CD4-positive, alpha-beta T cell (primary cell): ENCODE measurements around the gene ZNF492. TPM values are rescaled to one million over a fixed set of nuclear protein-coding genes. Genes with fewer than 3 reads are reported as not detected.

ENCODE experiments used
- ATAC-seq: fragments of 200-7000 bp; cut with Tn5 transposase; one replicate; pipeline ENCODE4 v1.10.0; 2022; ENCODE audit warnings: mild to moderate bottlenecking; ENCODE audit not compliant: poor library complexity
- CTCF ChIA-PET: fragments of 350-600 bp; sonication (Branson Sonifier 250); formaldehyde crosslinking; loops from one replicate; lab custom pipeline; 2021; ENCODE audit warnings: antibody characterized with exemption, inconsistent platforms; lab: Charles Lee
- POLR2A ChIA-PET: fragments of 350-600 bp; sonication (Branson Sonifier 250); formaldehyde crosslinking; loops from one replicate; lab custom pipeline; 2021; ENCODE audit warnings: antibody characterized with exemption, inconsistent platforms; lab: Charles Lee
- DNase-seq, 14 experiments: peaks; one replicate each; pipeline ENCODE4 v3.0.0-alpha.2; 2013 to 2020; ENCODE audit warnings: mixed read lengths in 2 of 14
- H3K27ac ChIP-seq, 2 donors: one replicate each; pipeline versions ENCODE4 v1.5.1 to v1.7.0; 2013; ENCODE audit warnings: low read length in 2 of 2, low read depth in 1 of 2, mild to moderate bottlenecking in 1 of 2
- H3K27me3 ChIP-seq, 2 experiments: 1 replicate in 1 of 2; 2 replicates in 1 of 2; pipeline versions ENCODE4 v1.6.1 to v1.7.0; 2013; ENCODE audit warnings: low read length in 2 of 2, control low read depth in 1 of 2, mild to moderate bottlenecking in 1 of 2, moderate library complexity in 1 of 2; ENCODE audit not compliant: insufficient read depth in 2 of 2, control insufficient read depth in 1 of 2
- H3K36me3 ChIP-seq: one replicate; pipeline ENCODE4 v1.6.1; 2013; ENCODE audit warnings: low read length, control low read depth; ENCODE audit not compliant: insufficient read depth
- H3K4me1 ChIP-seq: one replicate; pipeline ENCODE4 v1.6.1; 2013; ENCODE audit warnings: low read length, control low read depth; ENCODE audit not compliant: insufficient read depth
- H3K4me3 ChIP-seq: one replicate; pipeline ENCODE4 v1.5.1; 2013; ENCODE audit warnings: mild to moderate bottlenecking, low read length, moderate library complexity
- H3K9me3 ChIP-seq, 2 experiments: 1 replicate in 1 of 2; 2 replicates in 1 of 2; pipeline versions ENCODE4 v1.6.1 to v1.7.0; 2013; ENCODE audit warnings: low read length in 2 of 2, mild to moderate bottlenecking in 2 of 2, control low read depth in 1 of 2, moderate library complexity in 1 of 2; ENCODE audit not compliant: control insufficient read depth in 1 of 2, insufficient read depth in 1 of 2
- H3K27ac Mint-ChIP-seq: one replicate; pipeline ENCODE4 v1.8.0; 2020; ENCODE audit warnings: mixed read lengths
- H3K27me3 Mint-ChIP-seq: one replicate; pipeline ENCODE4 v1.8.0; 2021; ENCODE audit warnings: mixed read lengths
- H3K36me3 Mint-ChIP-seq: one replicate; pipeline ENCODE4 v1.8.0; 2021; ENCODE audit warnings: low read depth, mixed read lengths
- H3K4me1 Mint-ChIP-seq: one replicate; pipeline ENCODE4 v1.8.0; 2021; ENCODE audit warnings: low read depth, mixed read lengths
- H3K4me3 Mint-ChIP-seq: one replicate; pipeline ENCODE4 v1.8.0; 2020; ENCODE audit warnings: mild to moderate bottlenecking, mixed read lengths
- H3K9me3 Mint-ChIP-seq: one replicate; pipeline ENCODE4 v1.8.0; 2020; ENCODE audit warnings: mixed read lengths
- intact Hi-C, 2 experiments: fragments of 100-400 bp; cut with DNase I in 1 of 2; cut with micrococcal nuclease in 1 of 2; formaldehyde crosslinking; loops; one replicate each; pipeline versions ENCODE4 v1.15.1 to v1.9.0; 2023 to 2025; cut with DNase I, micrococcal nuclease
- total RNA-seq, 174 experiments: library from RNA in 2 of 174; stranded (reverse) in 2 of 174; gene quantifications; one replicate each; pipeline ENCODE4 v1.2.3 and lab custom pipeline; 2021 to 2026
- TF ChIP-seq, protein P1 (sequence below): fragments of 200-600 bp; IDR thresholded peaks from one replicate; pipeline ENCODE4 v1.8.0; 2022; ENCODE audit warnings: antibody characterized with exemption, mild to moderate bottlenecking

Gene ZNF492
- total RNA-seq, 2 experiments from 2014 or later = 1.1 to 1.2 TPM

DNA sequence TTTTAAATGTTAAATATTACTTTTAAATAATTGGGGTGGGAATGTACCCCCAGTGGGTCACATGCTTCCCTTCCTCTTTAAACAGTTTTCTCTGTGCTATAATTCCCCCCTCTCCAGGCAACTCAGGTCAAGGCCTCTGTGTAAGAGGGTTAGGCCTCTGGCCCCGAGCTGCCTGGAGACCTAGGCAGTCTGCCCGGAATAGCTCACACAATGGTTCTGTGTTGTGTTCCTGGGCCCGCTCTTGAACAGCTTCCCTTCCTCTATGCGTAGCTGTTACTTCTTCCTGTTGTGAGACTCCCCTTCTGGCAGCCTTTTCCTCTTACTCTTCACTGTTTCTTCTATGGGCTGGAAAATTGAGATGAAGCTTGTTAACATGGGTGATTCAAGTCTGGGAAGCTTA lies 14.8 kb upstream of the ZNF492 start:
- H3K36me3 Mint-ChIP-seq = no peaks in the 10 kb centered on the region
- Histone ChIP-seq H3K36me3 (no peaks in the 10 kb centered on the region), H3K4me3 (no peak overlapping the region), H3K4me1 (no peaks in the 10 kb centered on the region), H3K9me3 (peaks cover 0 to 70% of the 10 kb centered on the region in 2 experiments), H3K27me3 (peaks cover 3 to 4% of the 10 kb centered on the region in 2 experiments), H3K27ac (no peak overlapping the region)
- CTCF ChIA-PET = no interaction called here
- H3K4me1 Mint-ChIP-seq = no peaks in the 10 kb centered on the region
- H3K27ac Mint-ChIP-seq = no peak overlapping the region
- ATAC-seq = no peak
- TF ChIP-seq, protein P1, sequence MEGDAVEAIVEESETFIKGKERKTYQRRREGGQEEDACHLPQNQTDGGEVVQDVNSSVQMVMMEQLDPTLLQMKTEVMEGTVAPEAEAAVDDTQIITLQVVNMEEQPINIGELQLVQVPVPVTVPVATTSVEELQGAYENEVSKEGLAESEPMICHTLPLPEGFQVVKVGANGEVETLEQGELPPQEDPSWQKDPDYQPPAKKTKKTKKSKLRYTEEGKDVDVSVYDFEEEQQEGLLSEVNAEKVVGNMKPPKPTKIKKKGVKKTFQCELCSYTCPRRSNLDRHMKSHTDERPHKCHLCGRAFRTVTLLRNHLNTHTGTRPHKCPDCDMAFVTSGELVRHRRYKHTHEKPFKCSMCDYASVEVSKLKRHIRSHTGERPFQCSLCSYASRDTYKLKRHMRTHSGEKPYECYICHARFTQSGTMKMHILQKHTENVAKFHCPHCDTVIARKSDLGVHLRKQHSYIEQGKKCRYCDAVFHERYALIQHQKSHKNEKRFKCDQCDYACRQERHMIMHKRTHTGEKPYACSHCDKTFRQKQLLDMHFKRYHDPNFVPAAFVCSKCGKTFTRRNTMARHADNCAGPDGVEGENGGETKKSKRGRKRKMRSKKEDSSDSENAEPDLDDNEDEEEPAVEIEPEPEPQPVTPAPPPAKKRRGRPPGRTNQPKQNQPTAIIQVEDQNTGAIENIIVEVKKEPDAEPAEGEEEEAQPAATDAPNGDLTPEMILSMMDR = no peak
- no peak for DNase-seq
- intact Hi-C loops = no loop called here
- POLR2A ChIA-PET = interaction anchor here (1.1 kb wide), 1 partner anchor 14 kb away, joined by 3 read pairs; the partner anchor contains the start of gene ZNF492
- H3K4me3 Mint-ChIP-seq = no peak overlapping the region
- H3K9me3 Mint-ChIP-seq = no peaks in the 10 kb centered on the region
- H3K27me3 Mint-ChIP-seq = peaks cover 54% of the 10 kb centered on the region

DNA sequence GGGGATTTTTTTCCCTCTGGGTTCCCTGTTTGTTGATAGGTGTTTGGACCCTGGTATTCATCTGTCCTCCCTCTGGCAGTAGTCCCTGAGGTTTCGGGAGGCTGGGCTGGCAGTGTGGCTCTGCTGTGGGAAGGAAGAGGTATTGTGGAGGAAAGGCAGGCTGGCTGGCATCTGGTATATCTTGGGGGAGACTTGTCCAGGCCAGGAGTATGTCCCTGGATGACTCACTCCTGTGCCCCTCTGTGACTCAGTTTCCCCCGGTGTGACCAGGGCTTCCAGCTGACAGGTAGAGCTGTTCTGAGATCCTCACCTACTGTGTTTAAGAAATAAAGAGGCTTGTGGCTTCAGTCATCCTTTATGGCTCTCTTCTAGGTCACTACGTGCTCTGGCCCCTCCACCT lies 14.2 kb upstream of the ZNF492 start:
- no peaks in the 10 kb centered on the region for H3K4me1 ChIP-seq
- H3K4me3 ChIP-seq = no peak overlapping the region
- intact Hi-C loops = no loop called here
- H3K27ac ChIP-seq = no peak overlapping the region
- H3K4me3 Mint-ChIP-seq = no peak overlapping the region
- H3K27ac Mint-ChIP-seq = no peak overlapping the region
- ATAC-seq (no peak), DNase-seq (no peak)
- H3K9me3 Mint-ChIP-seq = no peaks in the 10 kb centered on the region
- peaks cover 3 to 4% of the 10 kb centered on the region in 2 experiments for H3K27me3 ChIP-seq
- H3K4me1 Mint-ChIP-seq = no peaks in the 10 kb centered on the region
- no peaks in the 10 kb centered on the region for H3K36me3 ChIP-seq
- CTCF ChIA-PET = no interaction called here
- POLR2A ChIA-PET = no interaction called here
- H3K36me3 Mint-ChIP-seq = no peaks in the 10 kb centered on the region
- TF ChIP-seq, protein P1 = no peak
- peaks cover 54% of the 10 kb centered on the region for H3K27me3 Mint-ChIP-seq
- H3K9me3 ChIP-seq = peaks cover 0 to 75% of the 10 kb centered on the region in 2 experiments

DNA sequence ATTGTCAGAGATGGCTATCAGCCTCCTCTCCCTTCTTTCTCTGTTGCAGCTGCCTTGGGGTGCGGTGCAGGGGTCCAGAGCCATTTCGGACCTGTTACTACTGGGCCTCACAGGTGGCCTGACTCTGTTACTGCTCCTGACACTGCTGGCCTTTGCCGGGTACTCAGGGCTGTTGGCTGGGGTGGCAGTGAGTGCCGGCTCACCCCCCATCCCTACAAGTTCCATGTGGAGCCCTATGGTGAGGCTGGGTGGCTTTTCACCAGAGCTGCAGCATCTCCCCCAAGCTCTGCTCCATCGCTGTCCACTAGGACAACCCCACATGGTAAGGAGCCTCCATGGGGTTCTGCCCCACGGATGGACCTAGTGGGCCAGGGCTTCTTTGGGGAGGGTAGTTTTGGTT lies 13.7 kb upstream of the ZNF492 start:
- peaks cover 51% of the 10 kb centered on the region for H3K27me3 Mint-ChIP-seq
- no peaks in the 10 kb centered on the region for H3K36me3 Mint-ChIP-seq
- no peak for DNase-seq
- H3K4me1 ChIP-seq = no peaks in the 10 kb centered on the region
- intact Hi-C loops = no loop called here
- ATAC-seq = no peak
- no peak overlapping the region for H3K4me3 Mint-ChIP-seq
- peaks cover 3 to 4% of the 10 kb centered on the region in 2 experiments for H3K27me3 ChIP-seq
- no peak overlapping the region for H3K27ac Mint-ChIP-seq
- no peaks in the 10 kb centered on the region for H3K36me3 ChIP-seq
- H3K9me3 Mint-ChIP-seq = no peaks in the 10 kb centered on the region
- peaks cover 0 to 71% of the 10 kb centered on the region in 2 experiments for H3K9me3 ChIP-seq
- TF ChIP-seq, protein P1 = no peak
- CTCF ChIA-PET = no interaction called here
- H3K4me3 ChIP-seq = no peak overlapping the region
- no peaks in the 10 kb centered on the region for H3K4me1 Mint-ChIP-seq
- H3K27ac ChIP-seq = no peak overlapping the region
- POLR2A ChIA-PET = no interaction called here
